Cardiac fibroblast (primary cell): ENCODE measurements around the gene RPS6KA5.
"Not testable (repeated sequence)": the region's sequence is repeated elsewhere in the genome, so short reads cannot be mapped to it uniquely, and the experiment has no call there.

ENCODE experiments used
- DNase-seq, 2 donors: peaks; one replicate each; pipeline versions ENCODE4 v3.0.0 to v3.0.0-alpha.2; 2010; ENCODE audit warnings: low read depth in 2 of 2
- H3K4me3 ChIP-seq, 2 donors: replicated peaks in 1 of 2; 1 replicate in 1 of 2; 2 replicates in 1 of 2; pipeline ENCODE4 v1.5.1; 2011; ENCODE audit warnings: low read depth in 2 of 2, low read length in 2 of 2, mild to moderate bottlenecking in 2 of 2, moderate library complexity in 1 of 2
- TF ChIP-seq, protein P1 (sequence below): IDR thresholded peaks from one replicate; pipeline ENCODE4 v1.5.1; 2011; ENCODE audit warnings: low read depth, mild to moderate bottlenecking, low read length, inconsistent platforms

Gene RPS6KA5

DNA sequence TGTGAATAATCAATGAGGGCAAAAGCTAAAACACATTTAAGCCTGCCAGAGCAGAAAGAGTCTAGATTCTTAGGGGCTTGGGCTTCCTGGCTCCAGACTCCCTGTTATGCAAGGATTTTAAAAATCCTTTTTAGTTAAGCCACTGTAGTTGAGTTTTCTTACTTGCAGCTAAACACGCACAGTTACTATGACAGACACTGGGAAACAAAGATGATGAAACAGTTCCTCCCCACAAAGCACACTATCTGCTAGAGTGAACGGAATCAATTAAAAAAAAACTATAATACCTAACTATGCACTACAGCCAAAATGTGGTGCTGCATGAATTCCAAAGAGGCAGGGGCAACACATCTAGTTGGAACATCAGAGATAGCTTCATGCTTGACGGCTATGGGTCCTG, 28.2 kb downstream of the RPS6KA5 start:
- DNase-seq, result no peak
- TF ChIP-seq, protein P1, sequence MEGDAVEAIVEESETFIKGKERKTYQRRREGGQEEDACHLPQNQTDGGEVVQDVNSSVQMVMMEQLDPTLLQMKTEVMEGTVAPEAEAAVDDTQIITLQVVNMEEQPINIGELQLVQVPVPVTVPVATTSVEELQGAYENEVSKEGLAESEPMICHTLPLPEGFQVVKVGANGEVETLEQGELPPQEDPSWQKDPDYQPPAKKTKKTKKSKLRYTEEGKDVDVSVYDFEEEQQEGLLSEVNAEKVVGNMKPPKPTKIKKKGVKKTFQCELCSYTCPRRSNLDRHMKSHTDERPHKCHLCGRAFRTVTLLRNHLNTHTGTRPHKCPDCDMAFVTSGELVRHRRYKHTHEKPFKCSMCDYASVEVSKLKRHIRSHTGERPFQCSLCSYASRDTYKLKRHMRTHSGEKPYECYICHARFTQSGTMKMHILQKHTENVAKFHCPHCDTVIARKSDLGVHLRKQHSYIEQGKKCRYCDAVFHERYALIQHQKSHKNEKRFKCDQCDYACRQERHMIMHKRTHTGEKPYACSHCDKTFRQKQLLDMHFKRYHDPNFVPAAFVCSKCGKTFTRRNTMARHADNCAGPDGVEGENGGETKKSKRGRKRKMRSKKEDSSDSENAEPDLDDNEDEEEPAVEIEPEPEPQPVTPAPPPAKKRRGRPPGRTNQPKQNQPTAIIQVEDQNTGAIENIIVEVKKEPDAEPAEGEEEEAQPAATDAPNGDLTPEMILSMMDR, result no peak
- H3K4me3 ChIP-seq, result no peak overlapping the region

GRCh38 chr14:91031666-91032065, 28.8 kb downstream of the RPS6KA5 start:
- DNase-seq, result no peak
- TF ChIP-seq, protein P1, result no peak
- H3K4me3 ChIP-seq, result no peak overlapping the region

- TF ChIP-seq, protein P1, result no peak
- H3K4me3 ChIP-seq, result no peak overlapping the region
- peak in 1 of 2 donors; percentile 2 for DNase-seq
Observed at GRCh38 chr14:91029456-91030217, 30.8 kb downstream of the RPS6KA5 start.

GRCh38 chr14:91027561-91027960, 32.9 kb downstream of the RPS6KA5 start:
- TF ChIP-seq, protein P1, result no peak
- H3K4me3 ChIP-seq, result no peak overlapping the region
- no peak for DNase-seq

DNA sequence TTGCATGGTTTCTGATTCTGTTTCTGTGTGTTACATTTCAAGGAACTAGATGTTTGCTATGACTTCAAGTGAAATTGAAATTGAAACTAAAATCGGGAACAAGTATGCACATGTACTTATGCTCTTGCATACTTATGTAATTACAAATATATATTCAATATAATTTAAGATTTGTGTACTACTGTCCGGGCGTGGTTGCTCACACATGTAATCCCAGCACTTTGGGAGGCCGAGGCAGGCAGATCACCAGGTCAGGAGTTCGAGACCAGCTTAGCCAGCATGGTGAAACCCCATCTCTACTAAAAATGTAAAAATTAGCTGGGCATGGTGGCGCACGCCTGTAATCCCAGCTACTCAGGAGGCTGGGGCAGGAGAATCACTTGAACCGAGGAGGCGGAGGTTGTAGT, 37.8 kb downstream of the RPS6KA5 start:
- peak in 1 of 2 donors; percentile 2 for DNase-seq
- not testable (repeated sequence) for H3K4me3 ChIP-seq

DNA sequence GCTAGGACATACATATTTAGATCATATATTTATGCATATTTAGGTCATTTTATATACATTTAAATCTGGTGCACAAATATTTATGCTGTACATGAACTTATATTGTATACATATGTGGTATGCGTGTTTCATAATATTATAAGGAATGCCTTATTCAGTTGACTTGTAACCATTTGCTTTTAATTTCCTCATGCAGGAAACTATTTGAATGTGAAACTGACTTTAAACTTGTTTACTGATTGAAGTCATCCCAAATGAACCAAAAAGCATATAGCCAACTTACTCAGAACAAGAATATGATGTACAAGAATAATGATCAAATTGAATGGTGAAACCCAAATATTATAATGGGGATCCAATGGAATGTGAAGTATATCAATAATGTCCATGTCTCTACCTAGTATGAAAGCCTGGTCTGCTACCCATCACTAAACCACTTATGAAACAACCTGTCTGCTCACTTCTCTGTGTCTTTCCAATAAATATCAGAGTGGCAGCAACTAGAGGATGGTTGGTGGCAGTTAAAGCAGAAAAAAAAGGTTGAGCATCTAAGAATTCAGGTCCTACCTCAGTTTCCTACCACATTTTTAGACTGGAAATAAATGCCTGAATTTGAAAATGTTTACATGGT, 38.3 kb downstream of the RPS6KA5 start:
- TF ChIP-seq, protein P1, result no peak
- DNase-seq, result no peak
- H3K4me3 ChIP-seq, result no peak overlapping the region

DNA sequence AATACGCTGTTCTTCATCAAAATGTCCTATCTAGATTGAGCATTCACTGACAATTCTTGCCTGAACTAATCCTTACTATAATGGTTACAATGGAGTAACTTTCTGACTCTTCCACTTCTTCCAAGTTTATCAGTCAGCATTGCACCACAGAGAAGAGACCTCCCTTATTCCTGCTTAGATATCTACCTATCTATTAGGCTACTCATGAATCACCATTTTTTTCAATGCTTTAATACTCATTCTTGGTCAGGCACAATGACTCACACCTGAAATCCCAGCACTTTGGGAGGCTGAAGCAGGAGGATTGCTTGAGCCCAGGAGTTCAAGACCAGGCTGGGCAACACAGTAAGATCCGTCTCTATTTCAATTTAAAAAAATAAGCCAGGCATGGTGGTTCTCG, 39.3 kb downstream of the RPS6KA5 start:
- DNase-seq, result no peak
- no peak overlapping the region for H3K4me3 ChIP-seq
- TF ChIP-seq, protein P1, result no peak
